ENCODE measurements around the gene PDE4A.

GRCh38 chr19:10464456-10464855 is 44.1 kb downstream of the PDE4A start:
- TF ChIP-seq, protein P1, sequence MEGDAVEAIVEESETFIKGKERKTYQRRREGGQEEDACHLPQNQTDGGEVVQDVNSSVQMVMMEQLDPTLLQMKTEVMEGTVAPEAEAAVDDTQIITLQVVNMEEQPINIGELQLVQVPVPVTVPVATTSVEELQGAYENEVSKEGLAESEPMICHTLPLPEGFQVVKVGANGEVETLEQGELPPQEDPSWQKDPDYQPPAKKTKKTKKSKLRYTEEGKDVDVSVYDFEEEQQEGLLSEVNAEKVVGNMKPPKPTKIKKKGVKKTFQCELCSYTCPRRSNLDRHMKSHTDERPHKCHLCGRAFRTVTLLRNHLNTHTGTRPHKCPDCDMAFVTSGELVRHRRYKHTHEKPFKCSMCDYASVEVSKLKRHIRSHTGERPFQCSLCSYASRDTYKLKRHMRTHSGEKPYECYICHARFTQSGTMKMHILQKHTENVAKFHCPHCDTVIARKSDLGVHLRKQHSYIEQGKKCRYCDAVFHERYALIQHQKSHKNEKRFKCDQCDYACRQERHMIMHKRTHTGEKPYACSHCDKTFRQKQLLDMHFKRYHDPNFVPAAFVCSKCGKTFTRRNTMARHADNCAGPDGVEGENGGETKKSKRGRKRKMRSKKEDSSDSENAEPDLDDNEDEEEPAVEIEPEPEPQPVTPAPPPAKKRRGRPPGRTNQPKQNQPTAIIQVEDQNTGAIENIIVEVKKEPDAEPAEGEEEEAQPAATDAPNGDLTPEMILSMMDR (IDR thresholded peaks at IDR 0.05) = no peak
- no peak for TF ChIP-seq EP300 (IDR thresholded peaks at IDR 0.05)
